Fibroblast of villous mesenchyme (primary cell): ENCODE data around the gene CSH2. TPM values are rescaled to one million over a fixed set of nuclear protein-coding genes. Genes with fewer than 3 reads are reported as not detected.
"Not testable (repeated sequence)": the region's sequence is repeated elsewhere in the genome, so short reads cannot be mapped to it uniquely, and the experiment has no call there.

Experiments used
- DNase-seq: peaks from one replicate; pipeline ENCODE4 v3.0.0-alpha.2; 2010; ENCODE audit warnings: low read depth
- H3K4me3 ChIP-seq: 2 replicates; pipeline ENCODE4 v1.5.1; 2011; ENCODE audit warnings: low read depth, mild to moderate bottlenecking, low read length
- total RNA-seq: library from RNA; depleted of rRNA; stranded (reverse); fragments of >200 nt; gene quantifications from 2 replicates; pipeline ENCODE4 v1.2.3, GENCODE V29; 2012
- TF ChIP-seq, protein P1 (sequence below): IDR thresholded peaks from 2 replicates; pipeline ENCODE4 v1.5.1; 2012; ENCODE audit warnings: low read depth, mild to moderate bottlenecking, low read length; ENCODE audit not compliant: insufficient read depth

The CSH2 gene
- total RNA-seq, 1 donor, result not detected

- no peak overlapping the region for H3K4me3 ChIP-seq
- TF ChIP-seq, protein P1, sequence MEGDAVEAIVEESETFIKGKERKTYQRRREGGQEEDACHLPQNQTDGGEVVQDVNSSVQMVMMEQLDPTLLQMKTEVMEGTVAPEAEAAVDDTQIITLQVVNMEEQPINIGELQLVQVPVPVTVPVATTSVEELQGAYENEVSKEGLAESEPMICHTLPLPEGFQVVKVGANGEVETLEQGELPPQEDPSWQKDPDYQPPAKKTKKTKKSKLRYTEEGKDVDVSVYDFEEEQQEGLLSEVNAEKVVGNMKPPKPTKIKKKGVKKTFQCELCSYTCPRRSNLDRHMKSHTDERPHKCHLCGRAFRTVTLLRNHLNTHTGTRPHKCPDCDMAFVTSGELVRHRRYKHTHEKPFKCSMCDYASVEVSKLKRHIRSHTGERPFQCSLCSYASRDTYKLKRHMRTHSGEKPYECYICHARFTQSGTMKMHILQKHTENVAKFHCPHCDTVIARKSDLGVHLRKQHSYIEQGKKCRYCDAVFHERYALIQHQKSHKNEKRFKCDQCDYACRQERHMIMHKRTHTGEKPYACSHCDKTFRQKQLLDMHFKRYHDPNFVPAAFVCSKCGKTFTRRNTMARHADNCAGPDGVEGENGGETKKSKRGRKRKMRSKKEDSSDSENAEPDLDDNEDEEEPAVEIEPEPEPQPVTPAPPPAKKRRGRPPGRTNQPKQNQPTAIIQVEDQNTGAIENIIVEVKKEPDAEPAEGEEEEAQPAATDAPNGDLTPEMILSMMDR, result no peak
- DNase-seq, result no peak
Measured at GRCh38 chr17:63859257-63859656, 14.2 kb downstream of the CSH2 start.

GRCh38 chr17:63856425-63856824 is 17.1 kb downstream of the CSH2 start:
- DNase-seq, H3K4me3 ChIP-seq: not testable (repeated sequence)

DNA sequence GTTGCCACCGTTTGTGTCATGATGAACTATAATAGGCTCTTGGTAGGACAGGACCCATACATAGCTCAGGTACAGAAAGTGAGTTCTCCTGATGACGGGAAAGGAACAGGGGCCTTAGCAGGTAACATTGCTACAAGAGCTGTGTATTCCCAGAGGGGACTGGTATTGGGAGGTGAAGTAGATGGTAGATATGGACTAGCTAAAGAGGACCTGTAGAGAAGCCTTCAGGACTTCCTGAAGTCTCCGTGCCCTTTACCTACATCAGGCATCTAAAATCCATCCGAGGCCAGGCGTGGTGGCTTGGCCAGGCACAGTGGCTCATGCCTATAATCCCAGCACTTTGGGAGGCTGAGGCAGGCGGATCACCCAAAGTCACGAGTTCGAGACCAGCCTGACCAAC is 18.3 kb downstream of the CSH2 start:
- TF ChIP-seq, protein P1, result no peak
- no peak overlapping the region for H3K4me3 ChIP-seq
- DNase-seq, result no peak

- DNase-seq, result no peak
- TF ChIP-seq, protein P1, result no peak
Measured at GRCh38 chr17:63854709-63855108, 18.8 kb downstream of the CSH2 start.

GRCh38 chr17:63853260-63853659 is 20.2 kb downstream of the CSH2 start:
- no peak overlapping the region for H3K4me3 ChIP-seq
- TF ChIP-seq, protein P1, result no peak
- DNase-seq, result no peak

More at GRCh38 chr17:63854709-63855108, 18.8 kb downstream of the CSH2 start:
- no peak overlapping the region for H3K4me3 ChIP-seq

- TF ChIP-seq, protein P1, result no peak
- DNase-seq, result no peak
- no peak overlapping the region for H3K4me3 ChIP-seq
Measured at GRCh38 chr17:63850401-63850800, 23.1 kb downstream of the CSH2 start.

GRCh38 chr17:63848834-63849689 is 24.4 kb downstream of the CSH2 start:
- TF ChIP-seq, protein P1, result peak; percentile 64

More at GRCh38 chr17:63848834-63849689, 24.4 kb downstream of the CSH2 start:
- peak overlapping the region; percentile 53 for H3K4me3 ChIP-seq
- peak; percentile 91 for DNase-seq
